PC-3 (cell line): Measurements from ENCODE around the gene C9orf57.

Source experiments
- EZH2 ChIP-seq: fragments of 300-600 bp; sonication (generic); IDR thresholded peaks from one replicate; pipeline ENCODE4 v1.6.1; 2017; ENCODE audit warnings: antibody characterized with exemption, mild to moderate bottlenecking, low read length; ENCODE audit not compliant: unreplicated experiment
- EZH2phosphoT487 ChIP-seq: fragments of 300-600 bp; sonication (generic); IDR thresholded peaks from 2 replicates; pipeline ENCODE4 v1.6.1; 2018; ENCODE audit warnings: mild to moderate bottlenecking, antibody characterized with exemption, low read length, borderline replicate concordance
- TF ChIP-seq, protein P1 (sequence below): fragments of 300-600 bp; sonication (generic); conservative IDR thresholded peaks from 2 replicates; pipeline ENCODE4 v1.5.1; 2017; ENCODE audit warnings: antibody characterized with exemption, low read depth, mild to moderate bottlenecking, low read length

DNA sequence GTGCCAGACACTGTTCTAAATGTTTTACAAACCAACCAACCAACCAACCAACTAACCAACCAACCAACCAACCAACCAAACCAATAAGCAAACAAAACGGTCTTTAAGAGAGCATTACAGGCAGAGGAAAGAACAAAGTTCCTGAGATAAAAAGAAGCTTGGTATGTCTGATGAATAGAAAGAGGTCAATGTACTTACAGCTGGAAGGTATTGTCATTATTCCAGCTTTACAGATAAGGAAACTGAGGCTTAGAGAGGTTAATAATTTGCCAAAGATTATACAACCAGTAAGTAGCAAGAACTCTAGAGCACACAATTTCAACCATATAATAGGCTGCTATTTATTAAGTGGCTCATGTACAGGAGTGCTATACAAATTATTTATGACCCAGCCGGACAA lies 29.6 kb downstream of the C9orf57 start:
- no peak for TF ChIP-seq EZH2
- TF ChIP-seq, protein P1, sequence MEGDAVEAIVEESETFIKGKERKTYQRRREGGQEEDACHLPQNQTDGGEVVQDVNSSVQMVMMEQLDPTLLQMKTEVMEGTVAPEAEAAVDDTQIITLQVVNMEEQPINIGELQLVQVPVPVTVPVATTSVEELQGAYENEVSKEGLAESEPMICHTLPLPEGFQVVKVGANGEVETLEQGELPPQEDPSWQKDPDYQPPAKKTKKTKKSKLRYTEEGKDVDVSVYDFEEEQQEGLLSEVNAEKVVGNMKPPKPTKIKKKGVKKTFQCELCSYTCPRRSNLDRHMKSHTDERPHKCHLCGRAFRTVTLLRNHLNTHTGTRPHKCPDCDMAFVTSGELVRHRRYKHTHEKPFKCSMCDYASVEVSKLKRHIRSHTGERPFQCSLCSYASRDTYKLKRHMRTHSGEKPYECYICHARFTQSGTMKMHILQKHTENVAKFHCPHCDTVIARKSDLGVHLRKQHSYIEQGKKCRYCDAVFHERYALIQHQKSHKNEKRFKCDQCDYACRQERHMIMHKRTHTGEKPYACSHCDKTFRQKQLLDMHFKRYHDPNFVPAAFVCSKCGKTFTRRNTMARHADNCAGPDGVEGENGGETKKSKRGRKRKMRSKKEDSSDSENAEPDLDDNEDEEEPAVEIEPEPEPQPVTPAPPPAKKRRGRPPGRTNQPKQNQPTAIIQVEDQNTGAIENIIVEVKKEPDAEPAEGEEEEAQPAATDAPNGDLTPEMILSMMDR: no peak
- no peak for TF ChIP-seq EZH2phosphoT487
